Measurements from ENCODE around the gene MGAT4B. TPM values are rescaled to one million over a fixed set of nuclear protein-coding genes. Genes with fewer than 3 reads are reported as not detected.

Gene MGAT4B
- total and polyA plus RNA-seq, 12 donors, result 58.6 to 123 (median 98.0) TPM

DNA sequence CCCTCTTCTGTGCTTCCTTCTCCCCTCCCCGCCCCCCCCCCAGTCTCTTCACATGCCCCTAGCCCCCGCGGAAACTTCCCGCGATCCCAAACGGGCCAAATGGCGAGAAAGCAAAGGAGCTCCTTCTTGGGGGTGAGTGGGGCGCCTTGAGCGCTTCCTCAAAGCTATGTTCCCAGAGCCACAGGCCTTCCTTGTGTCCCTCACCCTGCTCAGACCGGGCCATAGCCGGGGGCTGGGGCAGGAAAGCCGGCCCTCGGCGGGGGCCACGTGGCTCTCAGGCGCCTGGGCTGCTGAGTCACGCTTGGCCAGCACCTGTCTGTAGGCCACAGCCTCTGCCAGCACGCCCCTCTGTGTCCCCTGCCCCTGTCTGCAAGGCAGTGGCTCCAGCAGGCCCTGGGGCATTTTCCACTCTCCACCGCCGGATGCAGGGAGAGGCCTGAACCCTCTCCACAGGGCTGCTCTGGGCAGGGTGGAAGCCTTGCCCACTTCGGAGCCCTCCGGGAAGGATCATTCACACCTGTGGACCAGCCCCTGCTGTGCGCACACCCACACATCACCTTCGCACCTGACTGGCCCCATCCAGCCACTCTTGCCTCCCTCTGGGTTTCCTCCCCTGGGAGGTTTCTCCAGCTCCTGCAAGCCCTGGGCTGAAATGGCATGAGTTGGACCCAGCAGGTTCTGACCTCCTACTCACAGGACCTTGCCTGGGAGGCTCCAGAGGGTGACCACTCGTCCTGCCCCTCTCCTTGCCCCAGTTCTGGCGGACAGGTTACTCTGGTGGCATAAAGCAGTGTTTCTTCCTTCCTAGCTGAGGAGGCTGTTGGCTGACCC is 12.8 kb upstream of the MGAT4B start:
- H3K4me1 ChIP-seq, result peaks cover 23 to 71% (median 66%) of the 10 kb centered on the region in 9 donors
- TF ChIP-seq, protein P1, sequence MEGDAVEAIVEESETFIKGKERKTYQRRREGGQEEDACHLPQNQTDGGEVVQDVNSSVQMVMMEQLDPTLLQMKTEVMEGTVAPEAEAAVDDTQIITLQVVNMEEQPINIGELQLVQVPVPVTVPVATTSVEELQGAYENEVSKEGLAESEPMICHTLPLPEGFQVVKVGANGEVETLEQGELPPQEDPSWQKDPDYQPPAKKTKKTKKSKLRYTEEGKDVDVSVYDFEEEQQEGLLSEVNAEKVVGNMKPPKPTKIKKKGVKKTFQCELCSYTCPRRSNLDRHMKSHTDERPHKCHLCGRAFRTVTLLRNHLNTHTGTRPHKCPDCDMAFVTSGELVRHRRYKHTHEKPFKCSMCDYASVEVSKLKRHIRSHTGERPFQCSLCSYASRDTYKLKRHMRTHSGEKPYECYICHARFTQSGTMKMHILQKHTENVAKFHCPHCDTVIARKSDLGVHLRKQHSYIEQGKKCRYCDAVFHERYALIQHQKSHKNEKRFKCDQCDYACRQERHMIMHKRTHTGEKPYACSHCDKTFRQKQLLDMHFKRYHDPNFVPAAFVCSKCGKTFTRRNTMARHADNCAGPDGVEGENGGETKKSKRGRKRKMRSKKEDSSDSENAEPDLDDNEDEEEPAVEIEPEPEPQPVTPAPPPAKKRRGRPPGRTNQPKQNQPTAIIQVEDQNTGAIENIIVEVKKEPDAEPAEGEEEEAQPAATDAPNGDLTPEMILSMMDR (IDR thresholded peaks at IDR 0.05), result no peak
- no peaks in the 10 kb centered on the region for H3K27me3 ChIP-seq
- peak; percentile 59 to 67 for DNase-seq
- 20 to 26% methylated on average over 25 to 26 of the region's 26 CpGs for WGBS, 2 donors
- peaks cover 0 to 29% (median 19%) of the 10 kb centered on the region in 9 donors for H3K36me3 ChIP-seq
- peak; percentile 11 to 52 (median 36) for ATAC-seq
- intact Hi-C loops (cut with DNase I), result loop anchor here in 2 of 10 donors (5.0 to 10.0 kb wide), 2 partner anchors 38 to 85 kb away; partner anchors contain the start of genes MRNIP (in 2 of the 2) and TBC1D9B (in 1 of the 2)
- no peaks in the 10 kb centered on the region for H3K9me3 ChIP-seq
- H3K27ac ChIP-seq, result peak overlapping the region; percentile 97 to 100 (median 100)
- peak overlapping the region in 9 of 10 donors; percentile 84 to 100 (median 97) for H3K4me3 ChIP-seq

DNA sequence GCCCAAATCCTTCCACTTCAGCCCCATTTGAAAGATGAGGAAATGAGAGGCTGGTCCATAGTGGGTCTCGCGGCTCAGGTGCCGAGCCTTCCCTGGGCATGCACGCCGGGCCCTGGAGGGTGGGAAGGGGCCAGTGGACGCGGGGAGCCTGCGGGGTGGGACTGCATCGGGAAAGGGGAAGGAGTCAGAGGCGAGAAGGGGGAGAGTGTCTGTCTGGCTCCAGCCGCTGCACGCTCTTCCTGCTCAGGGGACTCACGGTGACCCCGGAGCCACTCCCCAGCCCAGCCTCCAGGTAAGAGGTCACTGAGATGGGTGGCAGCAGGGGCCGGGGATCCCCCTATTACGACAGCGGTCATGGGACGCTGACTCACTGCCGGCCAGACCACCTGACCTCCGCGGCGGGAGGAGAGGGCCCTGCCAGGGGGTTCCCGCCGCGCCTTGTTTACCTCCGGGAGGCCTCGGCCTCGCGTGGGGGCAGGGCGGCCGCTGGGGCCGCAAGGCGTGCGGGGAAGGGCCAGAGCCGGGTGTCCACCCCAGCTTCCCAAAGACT is 12.2 kb upstream of the MGAT4B start:
- WGBS, 2 donors, result 1% methylated on average over 34 to 35 of the region's 35 CpGs
- intact Hi-C loops (cut with DNase I), result no loop called here
- ATAC-seq, result peak; percentile 71 to 89 (median 78)
- Histone ChIP-seq H3K4me3 (peak overlapping the region; percentile 25 to 100 (median 94)), H3K4me1 (peaks cover 23 to 64% (median 59%) of the 10 kb centered on the region in 9 donors), H3K27me3 (no peaks in the 10 kb centered on the region), H3K27ac (peak overlapping the region; percentile 97 to 100 (median 100)), H3K36me3 (peaks cover 0 to 28% (median 12%) of the 10 kb centered on the region in 9 donors), H3K9me3 (no peaks in the 10 kb centered on the region)
- peak; percentile 94 to 96 for DNase-seq
- TF ChIP-seq, protein P1 (IDR thresholded peaks at IDR 0.05), result no peak

DNA sequence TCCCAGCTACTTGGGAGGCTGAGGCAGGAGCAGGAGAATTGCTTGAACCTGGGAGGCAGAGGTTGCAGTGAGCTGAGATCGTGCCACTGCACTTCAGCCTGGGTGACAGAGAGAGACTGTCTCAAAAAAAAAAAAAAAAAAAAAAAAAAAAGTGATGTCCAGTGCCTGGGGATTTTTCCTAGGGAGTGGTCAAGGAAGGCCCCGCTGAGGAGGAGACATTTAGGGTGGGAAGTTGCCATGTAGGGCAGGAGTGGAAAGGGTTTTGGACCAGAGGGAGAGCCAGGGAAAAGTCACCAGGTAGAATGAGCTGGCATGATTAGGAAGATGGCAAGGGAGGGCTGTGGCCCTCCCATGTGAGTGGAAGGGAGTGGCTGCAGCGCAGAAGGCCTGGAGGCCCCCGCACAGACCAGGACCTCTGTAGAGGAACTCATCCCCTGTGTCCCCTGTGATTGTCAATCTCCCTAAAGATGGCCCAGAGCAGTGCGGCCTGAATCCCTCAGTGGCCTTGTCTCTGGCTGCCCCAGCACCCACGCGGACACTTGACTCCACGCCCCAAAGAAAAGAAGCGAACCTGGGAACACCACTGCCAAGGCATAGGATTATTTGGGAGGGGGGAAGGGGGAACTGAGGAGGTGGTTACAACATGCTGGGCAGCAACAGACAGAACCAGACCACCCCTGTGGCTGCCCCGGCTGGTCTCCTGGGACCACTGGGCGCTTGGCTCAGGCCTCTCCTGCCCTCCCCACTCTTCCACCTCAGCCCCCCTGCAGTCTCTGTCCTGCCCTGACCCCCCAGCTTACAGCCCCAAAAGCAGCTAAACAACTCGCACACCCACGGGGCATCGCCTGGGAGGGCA is 11.5 kb upstream of the MGAT4B start:
- ATAC-seq (no peak), DNase-seq (peak in 1 of 2 donors; percentile 15)
- peaks cover 0 to 25% (median 5%) of the 10 kb centered on the region in 9 donors for H3K36me3 ChIP-seq
- TF ChIP-seq, protein P1 (IDR thresholded peaks at IDR 0.05), result no peak
- WGBS, 2 donors, result 52 to 56% methylated on average over 14 of the region's 14 CpGs
- peak overlapping the region; percentile 25 to 100 (median 94) for H3K4me3 ChIP-seq
- H3K27ac ChIP-seq, result peak overlapping the region; percentile 97 to 100 (median 100)
- H3K4me1 ChIP-seq, result peaks cover 23 to 57% (median 52%) of the 10 kb centered on the region in 9 donors
- no peaks in the 10 kb centered on the region for H3K9me3 ChIP-seq
- no peaks in the 10 kb centered on the region for H3K27me3 ChIP-seq
- intact Hi-C loops (cut with DNase I), result no loop called here

DNA sequence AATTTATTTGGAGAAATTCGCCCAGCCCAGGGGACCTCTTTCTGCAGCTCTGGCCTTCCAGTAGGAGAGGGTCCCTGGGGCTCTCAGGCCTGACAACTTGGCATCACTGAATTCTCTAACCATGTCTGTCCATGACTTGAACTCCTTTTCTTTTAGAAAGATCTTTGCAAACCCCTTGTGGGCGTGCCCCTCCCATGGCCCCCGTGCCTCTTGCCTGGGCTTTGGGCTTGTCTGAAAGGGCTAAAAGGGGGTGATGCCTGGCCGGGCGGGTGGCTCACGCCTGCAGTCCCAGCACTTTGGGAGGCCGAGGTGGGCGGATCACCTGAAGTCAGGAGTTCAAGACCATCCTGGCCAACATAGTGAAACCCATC is 10.8 kb upstream of the MGAT4B start:
- Histone ChIP-seq H3K36me3 (peaks cover 0 to 24% (median 0%) of the 10 kb centered on the region in 9 donors), H3K4me3 (peak overlapping the region; percentile 18 to 64 (median 58)), H3K27ac (peak overlapping the region in 7 of 10 donors; percentile 58 to 100 (median 99)), H3K27me3 (no peaks in the 10 kb centered on the region), H3K9me3 (no peaks in the 10 kb centered on the region), H3K4me1 (peaks cover 17 to 50% (median 46%) of the 10 kb centered on the region in 9 donors)
- TF ChIP-seq, protein P1 (IDR thresholded peaks at IDR 0.05), result no peak
- ATAC-seq (no peak), DNase-seq (peak in 1 of 2 donors; percentile 13)
- intact Hi-C loops (cut with DNase I), result no loop called here
- 86 to 88% methylated on average over 8 of the region's 8 CpGs for WGBS, 2 donors
